Mammary microvascular endothelial cell (primary cell): ENCODE results near the gene C22orf31. TPM values are rescaled to one million over a fixed set of nuclear protein-coding genes. Genes with fewer than 3 reads are reported as not detected.

Experiments used
- total RNA-seq: library from RNA; depleted of rRNA; stranded (reverse); fragments of >200 nt; gene quantifications from 2 replicates; pipeline ENCODE4 v1.2.3, GENCODE V29; 2015

The C22orf31 gene
- not detected in 2 replicates for total RNA-seq

GRCh38 chr22:29061773-29062172 lies at the start of gene C22orf31:
Gene C22orf31, minus strand, starts transcription at chr22:29061831. Its CDS starts 39 bp downstream, at chr22:29061792.

GRCh38 chr22:29072979-29073617 lies 11.5 kb upstream of the C22orf31 start, which contains the start of gene KREMEN1:
Gene KREMEN1, plus strand, starts transcription at chr22:29073035. Its CDS starts 96 bp downstream, at chr22:29073131.

Other genes with a start within 250 kb of the C22orf31 start
- gene ZNRF3, start 178.3 kb downstream of the C22orf31 start, total RNA-seq, result 4.9 and 5.1 TPM in 2 replicates
- gene KREMEN1, start 11.2 kb upstream of the C22orf31 start, total RNA-seq, result 0.44 and 0.67 TPM in 2 replicates
- gene EMID1, start 144.1 kb upstream of the C22orf31 start, total RNA-seq, result under 0.01 and 1.9 TPM in 2 replicates
- gene RHBDD3, start 206.2 kb upstream of the C22orf31 start, total RNA-seq, result 25.6 and 30.1 TPM in 2 replicates
- gene EWSR1, start 206.4 kb upstream of the C22orf31 start, total RNA-seq, result 215 and 242 TPM in 2 replicates
- gene GAS2L1, start 244.8 kb upstream of the C22orf31 start, total RNA-seq, result 34.9 and 47.1 TPM in 2 replicates